ENCODE results near the gene DLG1. TPM values are rescaled to one million over a fixed set of nuclear protein-coding genes. Genes with fewer than 3 reads are reported as not detected.

Gene DLG1
- total and polyA plus RNA-seq, 2 experiments from 2014 or later: 27.6 to 98.0 TPM

DNA sequence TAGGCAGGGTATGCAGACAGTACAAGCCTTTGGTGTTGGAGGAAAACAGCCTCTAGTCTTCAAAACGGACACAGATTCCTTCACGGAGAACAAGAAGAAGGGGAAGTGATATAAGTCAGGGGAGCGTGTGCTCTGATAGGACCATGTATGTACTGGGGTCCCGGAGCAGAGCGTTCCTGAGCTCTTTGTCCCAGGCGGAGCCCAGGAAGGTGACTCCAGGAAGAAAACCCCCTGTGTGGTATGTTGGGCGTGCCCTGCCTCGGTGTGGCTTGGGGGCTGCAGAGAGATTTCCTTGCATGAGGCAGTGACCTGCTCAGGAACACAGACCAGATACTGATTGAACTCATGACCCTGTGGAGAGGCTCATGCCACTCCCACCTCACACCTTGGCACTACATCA is 290.5 kb downstream of the DLG1 start:
- Mint-ChIP-seq H3K36me3 (ENCODE audit: low read depth) (peaks cover 4% of the 10 kb centered on the region; the same call in 1 of the 3 replicates), H3K9me3 (peaks cover 3% of the 10 kb centered on the region; the same call in 2 of the 3 replicates), H3K4me3 (no peak overlapping the region), H3K4me1 (peaks cover 6% of the 10 kb centered on the region), H3K27ac (no peak overlapping the region; the same call in 1 of the 2 replicates), H3K27me3 (ENCODE audit: insufficient read depth, low read depth, poor library complexity) (peaks cover 23% of the 10 kb centered on the region)
- ATAC-seq: no peak
- Histone ChIP-seq H3K27ac (ENCODE audit: low read depth) (no peak overlapping the region), H3F3A (replicated peaks; ENCODE audit: low read depth) (no peaks in the 10 kb centered on the region), H3K79me2 (replicated peaks; ENCODE audit: insufficient read depth) (no peaks in the 10 kb centered on the region), H3K4me1 (ENCODE audit: insufficient read depth) (no peaks in the 10 kb centered on the region; the same call in 1 of the 2 replicates), H2AFZ (no peak overlapping the region), H3K4me2 (no peak overlapping the region), H3K27me3 (ENCODE audit: insufficient read depth) (peaks cover 20% of the 10 kb centered on the region), H4K20me1 (replicated peaks; ENCODE audit: insufficient read depth) (no peaks in the 10 kb centered on the region), H3K9me2 (ENCODE audit: insufficient read depth) (no peaks in the 10 kb centered on the region), H3K36me3 (ENCODE audit: insufficient read depth) (no peaks in the 10 kb centered on the region), H3K4me3 (no peak overlapping the region)
- DNase-seq (ENCODE audit: low spot score): no peak
- TF ChIP-seq, protein P1, sequence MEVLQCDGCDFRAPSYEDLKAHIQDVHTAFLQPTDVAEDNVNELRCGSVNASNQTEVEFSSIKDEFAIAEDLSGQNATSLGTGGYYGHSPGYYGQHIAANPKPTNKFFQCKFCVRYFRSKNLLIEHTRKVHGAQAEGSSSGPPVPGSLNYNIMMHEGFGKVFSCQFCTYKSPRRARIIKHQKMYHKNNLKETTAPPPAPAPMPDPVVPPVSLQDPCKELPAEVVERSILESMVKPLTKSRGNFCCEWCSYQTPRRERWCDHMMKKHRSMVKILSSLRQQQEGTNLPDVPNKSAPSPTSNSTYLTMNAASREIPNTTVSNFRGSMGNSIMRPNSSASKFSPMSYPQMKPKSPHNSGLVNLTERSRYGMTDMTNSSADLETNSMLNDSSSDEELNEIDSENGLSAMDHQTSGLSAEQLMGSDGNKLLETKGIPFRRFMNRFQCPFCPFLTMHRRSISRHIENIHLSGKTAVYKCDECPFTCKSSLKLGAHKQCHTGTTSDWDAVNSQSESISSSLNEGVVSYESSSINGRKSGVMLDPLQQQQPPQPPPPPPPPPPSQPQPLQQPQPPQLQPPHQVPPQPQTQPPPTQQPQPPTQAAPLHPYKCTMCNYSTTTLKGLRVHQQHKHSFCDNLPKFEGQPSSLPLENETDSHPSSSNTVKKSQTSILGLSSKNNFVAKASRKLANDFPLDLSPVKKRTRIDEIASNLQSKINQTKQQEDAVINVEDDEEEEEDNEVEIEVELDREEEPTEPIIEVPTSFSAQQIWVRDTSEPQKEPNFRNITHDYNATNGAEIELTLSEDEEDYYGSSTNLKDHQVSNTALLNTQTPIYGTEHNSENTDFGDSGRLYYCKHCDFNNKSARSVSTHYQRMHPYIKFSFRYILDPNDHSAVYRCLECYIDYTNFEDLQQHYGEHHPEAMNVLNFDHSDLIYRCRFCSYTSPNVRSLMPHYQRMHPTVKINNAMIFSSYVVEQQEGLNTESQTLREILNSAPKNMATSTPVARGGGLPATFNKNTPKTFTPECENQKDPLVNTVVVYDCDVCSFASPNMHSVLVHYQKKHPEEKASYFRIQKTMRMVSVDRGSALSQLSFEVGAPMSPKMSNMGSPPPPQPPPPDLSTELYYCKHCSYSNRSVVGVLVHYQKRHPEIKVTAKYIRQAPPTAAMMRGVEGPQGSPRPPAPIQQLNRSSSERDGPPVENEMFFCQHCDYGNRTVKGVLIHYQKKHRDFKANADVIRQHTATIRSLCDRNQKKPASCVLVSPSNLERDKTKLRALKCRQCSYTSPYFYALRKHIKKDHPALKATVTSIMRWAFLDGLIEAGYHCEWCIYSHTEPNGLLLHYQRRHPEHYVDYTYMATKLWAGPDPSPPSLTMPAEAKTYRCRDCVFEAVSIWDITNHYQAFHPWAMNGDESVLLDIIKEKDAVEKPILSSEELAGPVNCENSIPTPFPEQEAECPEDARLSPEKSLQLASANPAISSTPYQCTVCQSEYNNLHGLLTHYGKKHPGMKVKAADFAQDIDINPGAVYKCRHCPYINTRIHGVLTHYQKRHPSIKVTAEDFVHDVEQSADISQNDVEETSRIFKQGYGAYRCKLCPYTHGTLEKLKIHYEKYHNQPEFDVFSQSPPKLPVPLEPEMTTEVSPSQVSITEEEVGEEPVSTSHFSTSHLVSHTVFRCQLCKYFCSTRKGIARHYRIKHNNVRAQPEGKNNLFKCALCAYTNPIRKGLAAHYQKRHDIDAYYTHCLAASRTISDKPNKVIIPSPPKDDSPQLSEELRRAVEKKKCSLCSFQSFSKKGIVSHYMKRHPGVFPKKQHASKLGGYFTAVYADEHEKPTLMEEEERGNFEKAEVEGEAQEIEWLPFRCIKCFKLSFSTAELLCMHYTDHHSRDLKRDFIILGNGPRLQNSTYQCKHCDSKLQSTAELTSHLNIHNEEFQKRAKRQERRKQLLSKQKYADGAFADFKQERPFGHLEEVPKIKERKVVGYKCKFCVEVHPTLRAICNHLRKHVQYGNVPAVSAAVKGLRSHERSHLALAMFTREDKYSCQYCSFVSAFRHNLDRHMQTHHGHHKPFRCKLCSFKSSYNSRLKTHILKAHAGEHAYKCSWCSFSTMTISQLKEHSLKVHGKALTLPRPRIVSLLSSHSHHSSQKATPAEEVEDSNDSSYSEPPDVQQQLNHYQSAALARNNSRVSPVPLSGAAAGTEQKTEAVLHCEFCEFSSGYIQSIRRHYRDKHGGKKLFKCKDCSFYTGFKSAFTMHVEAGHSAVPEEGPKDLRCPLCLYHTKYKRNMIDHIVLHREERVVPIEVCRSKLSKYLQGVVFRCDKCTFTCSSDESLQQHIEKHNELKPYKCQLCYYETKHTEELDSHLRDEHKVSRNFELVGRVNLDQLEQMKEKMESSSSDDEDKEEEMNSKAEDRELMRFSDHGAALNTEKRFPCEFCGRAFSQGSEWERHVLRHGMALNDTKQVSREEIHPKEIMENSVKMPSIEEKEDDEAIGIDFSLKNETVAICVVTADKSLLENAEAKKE (CRISPR knock-in tag; IDR thresholded peaks at IDR 0.05): no peak
- TF ChIP-seq ZNF331 (CRISPR knock-in tag; IDR thresholded peaks at IDR 0.05; ENCODE audit: low read depth): no peak
- no peak for TF ChIP-seq ZNF114 (CRISPR knock-in tag; IDR thresholded peaks at IDR 0.05)
- TF ChIP-seq JUNB (IDR thresholded peaks at IDR 0.05; ENCODE audit: unreplicated experiment): no peak
- TF ChIP-seq STAT1 (IDR thresholded peaks at IDR 0.05; ENCODE audit: unreplicated experiment): no peak
- no peak for TF ChIP-seq NANOG (IDR thresholded peaks at IDR 0.05; ENCODE audit: borderline replicate concordance)
- no peak for TF ChIP-seq EZH2 (IDR thresholded peaks at IDR 0.05; ENCODE audit: low read depth, unreplicated experiment)
- TF ChIP-seq EZH2phosphoT487 (IDR thresholded peaks at IDR 0.05; ENCODE audit: unreplicated experiment): no peak
- no peak for TF ChIP-seq CREB1 (CRISPR knock-in tag; IDR thresholded peaks at IDR 0.05; ENCODE audit: low read depth)
- no peak for TF ChIP-seq POLR2AphosphoS5 (IDR thresholded peaks at IDR 0.05; ENCODE audit: low read depth)
- TF ChIP-seq, protein P2, sequence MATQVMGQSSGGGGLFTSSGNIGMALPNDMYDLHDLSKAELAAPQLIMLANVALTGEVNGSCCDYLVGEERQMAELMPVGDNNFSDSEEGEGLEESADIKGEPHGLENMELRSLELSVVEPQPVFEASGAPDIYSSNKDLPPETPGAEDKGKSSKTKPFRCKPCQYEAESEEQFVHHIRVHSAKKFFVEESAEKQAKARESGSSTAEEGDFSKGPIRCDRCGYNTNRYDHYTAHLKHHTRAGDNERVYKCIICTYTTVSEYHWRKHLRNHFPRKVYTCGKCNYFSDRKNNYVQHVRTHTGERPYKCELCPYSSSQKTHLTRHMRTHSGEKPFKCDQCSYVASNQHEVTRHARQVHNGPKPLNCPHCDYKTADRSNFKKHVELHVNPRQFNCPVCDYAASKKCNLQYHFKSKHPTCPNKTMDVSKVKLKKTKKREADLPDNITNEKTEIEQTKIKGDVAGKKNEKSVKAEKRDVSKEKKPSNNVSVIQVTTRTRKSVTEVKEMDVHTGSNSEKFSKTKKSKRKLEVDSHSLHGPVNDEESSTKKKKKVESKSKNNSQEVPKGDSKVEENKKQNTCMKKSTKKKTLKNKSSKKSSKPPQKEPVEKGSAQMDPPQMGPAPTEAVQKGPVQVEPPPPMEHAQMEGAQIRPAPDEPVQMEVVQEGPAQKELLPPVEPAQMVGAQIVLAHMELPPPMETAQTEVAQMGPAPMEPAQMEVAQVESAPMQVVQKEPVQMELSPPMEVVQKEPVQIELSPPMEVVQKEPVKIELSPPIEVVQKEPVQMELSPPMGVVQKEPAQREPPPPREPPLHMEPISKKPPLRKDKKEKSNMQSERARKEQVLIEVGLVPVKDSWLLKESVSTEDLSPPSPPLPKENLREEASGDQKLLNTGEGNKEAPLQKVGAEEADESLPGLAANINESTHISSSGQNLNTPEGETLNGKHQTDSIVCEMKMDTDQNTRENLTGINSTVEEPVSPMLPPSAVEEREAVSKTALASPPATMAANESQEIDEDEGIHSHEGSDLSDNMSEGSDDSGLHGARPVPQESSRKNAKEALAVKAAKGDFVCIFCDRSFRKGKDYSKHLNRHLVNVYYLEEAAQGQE (IDR thresholded peaks at IDR 0.05; ENCODE audit: unreplicated experiment): no peak
- TF ChIP-seq, protein P3, sequence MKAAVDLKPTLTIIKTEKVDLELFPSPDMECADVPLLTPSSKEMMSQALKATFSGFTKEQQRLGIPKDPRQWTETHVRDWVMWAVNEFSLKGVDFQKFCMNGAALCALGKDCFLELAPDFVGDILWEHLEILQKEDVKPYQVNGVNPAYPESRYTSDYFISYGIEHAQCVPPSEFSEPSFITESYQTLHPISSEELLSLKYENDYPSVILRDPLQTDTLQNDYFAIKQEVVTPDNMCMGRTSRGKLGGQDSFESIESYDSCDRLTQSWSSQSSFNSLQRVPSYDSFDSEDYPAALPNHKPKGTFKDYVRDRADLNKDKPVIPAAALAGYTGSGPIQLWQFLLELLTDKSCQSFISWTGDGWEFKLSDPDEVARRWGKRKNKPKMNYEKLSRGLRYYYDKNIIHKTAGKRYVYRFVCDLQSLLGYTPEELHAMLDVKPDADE (IDR thresholded peaks at IDR 0.05): no peak
